Esophagus squamous epithelium (tissue), 5 donors: ENCODE measurements around the gene SLC25A22. TPM values are rescaled to one million over a fixed set of nuclear protein-coding genes. Genes with fewer than 3 reads are reported as not detected.

Experiments used
- DNase-seq: peaks from one replicate; lab custom pipeline; 2025; lab: John Stamatoyannopoulos, UW
- H3K27ac ChIP-seq, 4 donors: fragments of 200-600 bp; sonication (generic); one replicate each; pipeline ENCODE4 v1.5.1; 2016 to 2019; ENCODE audit warnings: mild to moderate bottlenecking in 1 of 4
- H3K27me3 ChIP-seq, 4 donors: fragments of 200-600 bp; sonication (generic); 1 replicate in 3 of 4; 2 replicates in 1 of 4; pipeline versions ENCODE4 v1.5.1 to v1.6.0; 2017 to 2021; ENCODE audit warnings: antibody characterized with exemption in 1 of 4
- H3K36me3 ChIP-seq, 3 donors: fragments of 200-600 bp; sonication (generic); one replicate each; pipeline ENCODE4 v1.5.1; 2016 to 2019
- H3K4me1 ChIP-seq, 3 donors: fragments of 200-600 bp; sonication (generic); one replicate each; pipeline ENCODE4 v1.5.1; 2017 to 2019
- H3K4me3 ChIP-seq, 4 donors: fragments of 200-600 bp; sonication (generic); 1 replicate in 3 of 4; 2 replicates in 1 of 4; pipeline ENCODE4 v1.5.1; 2016 to 2019; ENCODE audit warnings: mild to moderate bottlenecking in 2 of 4, moderate library complexity in 1 of 4
- H3K9me3 ChIP-seq, 3 donors: fragments of 200-600 bp; sonication (generic); one replicate each; pipeline ENCODE4 v1.5.1; 2016 to 2019
- CTCF ChIP-seq, 6 experiments: fragments of 450-650 bp in 4 of 6; fragments of 200-600 bp in 2 of 6; sonication (generic) in 2 of 6; IDR thresholded peaks; one replicate each; pipeline ENCODE4 v1.5.1; 2016 to 2019; ENCODE audit warnings: antibody characterized with exemption in 6 of 6, mild to moderate bottlenecking in 4 of 6, moderate library complexity in 4 of 6
- POLR2A ChIP-seq, 4 donors: fragments of 450-650 bp; IDR thresholded peaks; one replicate each; pipeline ENCODE4 v1.6.1; 2017; ENCODE audit warnings: antibody characterized with exemption in 4 of 4, mild to moderate bottlenecking in 4 of 4, moderate library complexity in 3 of 4
- WGBS, 2 donors: methylation state at CpG; one replicate each; pipeline ENCODE4 v1.1.5; 2018; 5-methylcytosine and 5-hydroxymethylcytosine counted together
- intact Hi-C: fragments of 100-400 bp; cut with DNase I; formaldehyde crosslinking; loops from one replicate; pipeline ENCODE4 v1.15.0; 2022
- total RNA-seq, 4 donors: library from RNA; depleted of rRNA; stranded (reverse); fragments of >200 nt; gene quantifications; one replicate each; pipeline ENCODE4 v1.1.0, GENCODE V29; 2016
- donor health status: DM: yes; HTN: yes; CAD: no.

The SLC25A22 gene
- total RNA-seq, 4 donors from 2014 or later: 4.0 to 14.7 (median 9.8) TPM

- 52 to 54% methylated on average over 5 of the region's 11 CpGs for WGBS, 2 donors
- H3K9me3 ChIP-seq: no peaks in the 10 kb centered on the region
- TF ChIP-seq CTCF (IDR thresholded peaks at IDR 0.05) (no peak), POLR2A (IDR thresholded peaks at IDR 0.05) (no peak)
- peak overlapping the region in 2 of 4 donors; percentile 14 to 89 for H3K27ac ChIP-seq
- H3K4me1 ChIP-seq: peaks cover 0 to 36% (median 7%) of the 10 kb centered on the region in 3 donors
- intact Hi-C loops: no loop called here
- H3K4me3 ChIP-seq: no peak overlapping the region
- no peak for DNase-seq
- peaks cover 33 to 97% (median 49%) of the 10 kb centered on the region in 3 donors for H3K36me3 ChIP-seq
- H3K27me3 ChIP-seq: no peaks in the 10 kb centered on the region
These were observed 31.8 kb downstream of the SLC25A22 start for GRCh38 chr11:766106-766935.

DNA sequence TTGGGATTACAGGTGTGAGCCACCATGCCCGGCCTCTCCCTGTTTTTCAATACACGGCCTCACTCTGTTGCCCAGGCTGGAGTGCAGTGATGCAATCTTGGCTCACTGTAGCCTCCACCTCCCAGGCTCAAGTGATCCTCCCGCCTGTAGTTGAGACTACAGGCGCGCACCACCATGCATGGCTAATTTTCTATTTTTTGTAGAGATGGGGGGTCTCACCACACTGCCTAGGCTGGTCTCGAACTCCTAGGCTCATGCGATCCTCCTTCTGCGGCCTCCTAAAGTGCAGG is 32.3 kb downstream of the SLC25A22 start:
- TF ChIP-seq POLR2A (IDR thresholded peaks at IDR 0.05) (no peak), CTCF (IDR thresholded peaks at IDR 0.05) (no peak)
- no peak for DNase-seq
- Histone ChIP-seq H3K36me3 (peaks cover 33 to 97% (median 52%) of the 10 kb centered on the region in 3 donors), H3K27ac (peak overlapping the region in 2 of 4 donors; percentile 14 to 89), H3K4me3 (no peak overlapping the region), H3K4me1 (peaks cover 0 to 36% (median 7%) of the 10 kb centered on the region in 3 donors), H3K27me3 (no peaks in the 10 kb centered on the region), H3K9me3 (no peaks in the 10 kb centered on the region)
- 82 to 85% methylated on average over 6 to 7 of the region's 8 CpGs for WGBS, 2 donors
- intact Hi-C loops: no loop called here

- no peaks in the 10 kb centered on the region for H3K27me3 ChIP-seq
- no peak for TF ChIP-seq POLR2A (IDR thresholded peaks at IDR 0.05)
- TF ChIP-seq CTCF (IDR thresholded peaks at IDR 0.05): peak; percentile 54 to 68 (median 62)
- peaks cover 0 to 36% (median 7%) of the 10 kb centered on the region in 3 donors for H3K4me1 ChIP-seq
- no peak for DNase-seq
- no peak overlapping the region for H3K4me3 ChIP-seq
- WGBS, 2 donors: 61 to 67% methylated on average over 12 to 13 of the region's 19 CpGs
- peaks cover 35 to 97% (median 52%) of the 10 kb centered on the region in 3 donors for H3K36me3 ChIP-seq
- intact Hi-C loops: no loop called here
- peak overlapping the region in 3 of 4 donors; percentile 14 to 89 (median 25) for H3K27ac ChIP-seq
- H3K9me3 ChIP-seq: no peaks in the 10 kb centered on the region
These were observed 32.9 kb downstream of the SLC25A22 start for GRCh38 chr11:765025-765801.

DNA sequence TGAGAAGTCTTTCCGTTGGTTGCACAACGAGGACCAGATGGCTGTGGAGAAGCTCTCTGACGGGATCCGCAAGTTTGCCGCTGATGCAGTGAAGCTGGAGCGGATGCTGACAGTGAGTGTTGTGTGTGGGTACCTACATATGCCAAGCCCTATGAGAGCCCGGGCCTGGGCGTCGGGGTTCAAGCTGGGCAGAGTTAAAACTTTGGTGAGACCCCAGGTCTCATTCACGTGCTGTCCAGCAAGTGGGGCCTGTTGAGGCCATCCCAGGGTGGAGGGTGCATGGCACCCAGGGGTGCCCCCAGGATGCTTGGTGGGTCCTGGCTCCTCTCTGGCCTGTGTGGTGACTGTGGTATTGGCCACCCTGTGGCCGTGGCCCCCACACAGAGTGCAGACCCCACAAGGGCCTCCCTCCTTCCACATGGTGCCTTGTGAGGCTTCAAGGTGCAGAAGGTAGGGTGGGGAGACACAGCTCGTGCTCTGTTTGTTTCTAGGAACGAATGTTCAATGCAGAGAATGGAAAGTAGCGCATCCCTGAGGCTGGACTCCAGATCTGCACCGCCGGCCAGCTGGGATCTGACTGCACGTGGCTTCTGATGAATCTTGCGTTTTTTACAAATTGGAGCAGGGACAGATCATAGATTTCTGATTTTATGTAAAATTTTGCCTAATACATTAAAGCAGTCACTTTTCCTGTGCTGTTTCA is 33.6 kb downstream of the SLC25A22 start:
- intact Hi-C loops: no loop called here
- H3K4me3 ChIP-seq: no peak overlapping the region
- no peaks in the 10 kb centered on the region for H3K9me3 ChIP-seq
- H3K36me3 ChIP-seq: peaks cover 40 to 97% (median 54%) of the 10 kb centered on the region in 3 donors
- DNase-seq: no peak
- H3K27me3 ChIP-seq: no peaks in the 10 kb centered on the region
- peak overlapping the region; percentile 25 to 89 (median 82) for H3K27ac ChIP-seq
- H3K4me1 ChIP-seq: peaks cover 0 to 36% (median 7%) of the 10 kb centered on the region in 3 donors
- TF ChIP-seq POLR2A (IDR thresholded peaks at IDR 0.05) (no peak), CTCF (IDR thresholded peaks at IDR 0.05) (no peak)
- 88 to 90% methylated on average over 13 to 14 of the region's 18 CpGs for WGBS, 2 donors
